Limb (tissue), 2 donors: ENCODE measurements around the gene ARX.
A peak's percentile ranks its signal among the peaks of the same experiment; 100 is the strongest.

ENCODE experiments used
- DNase-seq, 2 donors: peaks; one replicate each; pipeline ENCODE4 v3.0.0-alpha.2; 2016; ENCODE audit errors: extremely low spot score in 2 of 2

The ARX gene

DNA sequence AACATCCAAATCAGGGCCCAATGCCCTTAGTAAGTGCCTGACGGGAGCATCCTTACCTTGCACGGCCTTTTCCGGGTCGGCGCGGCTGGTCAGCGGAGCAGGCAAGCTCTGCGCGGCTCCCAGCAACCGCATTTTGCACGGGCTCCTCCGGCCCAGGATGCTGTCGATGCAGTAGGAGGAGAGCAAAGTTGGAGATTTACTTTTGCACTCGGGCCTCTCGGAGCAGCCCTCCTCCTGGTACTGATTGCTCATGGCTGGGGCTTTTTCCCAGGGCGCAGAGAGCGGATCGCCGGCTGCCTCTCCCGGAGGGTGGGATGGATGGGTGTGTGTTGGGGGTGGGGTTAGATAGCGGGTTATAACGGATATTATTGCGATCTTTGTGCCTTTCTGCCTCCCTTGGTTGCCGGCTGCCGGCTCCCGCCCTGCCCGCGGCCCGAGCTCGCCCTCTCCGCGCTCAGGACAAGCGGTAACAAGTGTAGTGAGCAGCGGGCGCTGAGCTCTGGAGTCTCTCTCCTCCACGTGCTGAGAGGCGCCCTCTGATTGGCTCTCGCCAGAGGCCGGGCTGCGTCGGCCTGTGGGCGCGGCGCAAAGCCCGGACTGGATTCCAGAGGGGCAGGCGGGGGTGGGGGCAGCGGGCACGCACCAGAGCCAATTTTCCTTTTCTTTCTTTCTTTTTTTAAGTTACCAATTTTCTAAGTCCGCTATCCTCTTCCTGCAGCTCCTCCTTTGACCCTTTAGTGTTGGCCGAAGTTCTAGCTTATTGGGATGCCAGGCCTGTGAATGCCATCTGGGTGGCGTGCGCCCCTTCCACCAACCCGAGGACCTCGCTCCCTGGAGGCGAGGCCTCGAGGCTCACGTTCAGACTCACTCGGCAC lies at the start of gene ARX:
Gene ARX (minus strand): TSS at position 480 of the 875 bp plus-strand sequence. CDS start 228 bp downstream, at position 252.
- peak; percentile 22 to 84 for DNase-seq

DNA sequence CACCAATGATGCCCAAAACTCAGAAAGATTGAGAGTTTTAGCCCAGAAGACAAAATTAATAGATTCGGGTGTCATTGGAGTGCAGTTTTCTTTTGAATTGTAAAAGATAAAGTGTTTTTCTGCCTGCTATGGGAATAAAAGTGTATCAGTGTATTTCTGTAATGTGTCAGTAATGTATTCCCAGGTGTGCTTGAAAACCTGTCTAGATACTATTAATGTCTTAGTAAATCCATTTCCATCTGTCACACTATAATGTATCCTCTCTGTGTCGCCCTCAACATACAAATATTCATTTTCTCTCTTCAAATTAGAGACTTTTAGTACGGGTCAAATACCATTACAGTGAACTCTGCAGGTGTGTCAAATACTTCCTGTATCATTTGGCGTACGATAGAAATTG lies 43.5 kb upstream of the ARX start:
- no peak for DNase-seq

DNA sequence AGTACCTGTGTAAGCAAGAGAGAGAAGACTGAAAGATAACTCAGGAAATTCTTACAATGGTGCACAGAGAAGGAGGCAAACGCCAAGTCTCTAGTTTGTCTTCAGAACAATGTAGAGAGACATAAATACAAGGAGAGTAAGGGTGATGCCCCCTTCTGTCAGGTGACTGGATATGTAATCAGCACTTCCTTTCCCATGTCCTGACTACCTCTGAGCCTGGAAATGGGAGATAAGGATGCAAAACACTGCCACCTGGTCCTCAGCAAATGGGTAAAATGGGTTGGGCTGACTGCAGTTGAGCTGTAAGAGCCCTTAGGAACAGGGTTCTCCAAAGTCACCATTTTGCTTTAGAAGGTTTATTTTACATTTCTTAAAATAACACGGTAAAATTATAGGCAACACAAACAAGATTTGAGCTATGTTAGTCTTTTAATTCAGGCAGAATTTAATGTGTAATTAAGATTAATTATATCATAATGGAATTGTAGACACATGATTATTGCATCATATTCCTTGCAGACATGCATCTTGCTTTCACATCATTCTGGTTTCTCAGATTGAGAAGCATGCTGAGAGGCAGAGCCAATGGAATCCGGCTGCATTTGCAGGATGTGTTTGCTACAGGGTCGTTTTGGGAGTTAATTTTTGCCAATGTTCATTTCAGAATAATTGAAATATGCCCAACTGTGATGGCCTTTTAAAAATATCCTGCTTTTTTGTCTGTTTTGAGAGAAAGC lies 37.2 kb upstream of the ARX start:
- DNase-seq: no peak

GRCh38 chrX:25049971-25050370 lies 34.2 kb upstream of the ARX start:
- DNase-seq: no peak

- no peak for DNase-seq
These were observed 33.6 kb upstream of the ARX start for GRCh38 chrX:25049357-25049756.

GRCh38 chrX:25048178-25048577 lies 32.4 kb upstream of the ARX start:
- no peak for DNase-seq

DNA sequence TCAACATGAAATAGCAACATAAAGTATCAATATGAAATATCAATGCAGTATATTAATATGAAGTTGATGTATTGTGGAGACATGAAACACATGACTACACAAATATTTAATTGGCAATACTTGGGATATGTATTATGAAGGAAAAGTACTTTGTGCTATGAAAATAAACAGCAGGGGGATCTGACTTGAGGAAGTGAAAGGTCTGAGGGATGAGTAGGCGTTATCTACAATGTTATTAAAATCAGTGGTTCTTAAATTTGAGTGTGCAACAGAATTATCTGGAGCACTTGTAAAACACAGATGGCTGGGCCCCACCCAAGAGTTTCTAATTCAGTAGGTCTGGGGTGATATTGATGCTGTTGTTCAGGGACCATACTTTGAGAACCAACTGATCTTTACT lies 27.4 kb upstream of the ARX start:
- DNase-seq: no peak

- DNase-seq: no peak
These were observed 23.3 kb upstream of the ARX start for GRCh38 chrX:25039036-25039435.

GRCh38 chrX:25034889-25035288 lies 19.1 kb upstream of the ARX start:
- no peak for DNase-seq

- DNase-seq: no peak
These were observed 13.6 kb upstream of the ARX start for GRCh38 chrX:25029288-25029825.

GRCh38 chrX:25028726-25029125 lies 13.0 kb upstream of the ARX start:
- no peak for DNase-seq

- no peak for DNase-seq
These were observed 10.8 kb upstream of the ARX start for GRCh38 chrX:25026576-25026975.

GRCh38 chrX:25025615-25026014 lies 9.8 kb upstream of the ARX start:
- DNase-seq: no peak

GRCh38 chrX:25023908-25024307 lies 8.1 kb upstream of the ARX start:
- DNase-seq: no peak

DNA sequence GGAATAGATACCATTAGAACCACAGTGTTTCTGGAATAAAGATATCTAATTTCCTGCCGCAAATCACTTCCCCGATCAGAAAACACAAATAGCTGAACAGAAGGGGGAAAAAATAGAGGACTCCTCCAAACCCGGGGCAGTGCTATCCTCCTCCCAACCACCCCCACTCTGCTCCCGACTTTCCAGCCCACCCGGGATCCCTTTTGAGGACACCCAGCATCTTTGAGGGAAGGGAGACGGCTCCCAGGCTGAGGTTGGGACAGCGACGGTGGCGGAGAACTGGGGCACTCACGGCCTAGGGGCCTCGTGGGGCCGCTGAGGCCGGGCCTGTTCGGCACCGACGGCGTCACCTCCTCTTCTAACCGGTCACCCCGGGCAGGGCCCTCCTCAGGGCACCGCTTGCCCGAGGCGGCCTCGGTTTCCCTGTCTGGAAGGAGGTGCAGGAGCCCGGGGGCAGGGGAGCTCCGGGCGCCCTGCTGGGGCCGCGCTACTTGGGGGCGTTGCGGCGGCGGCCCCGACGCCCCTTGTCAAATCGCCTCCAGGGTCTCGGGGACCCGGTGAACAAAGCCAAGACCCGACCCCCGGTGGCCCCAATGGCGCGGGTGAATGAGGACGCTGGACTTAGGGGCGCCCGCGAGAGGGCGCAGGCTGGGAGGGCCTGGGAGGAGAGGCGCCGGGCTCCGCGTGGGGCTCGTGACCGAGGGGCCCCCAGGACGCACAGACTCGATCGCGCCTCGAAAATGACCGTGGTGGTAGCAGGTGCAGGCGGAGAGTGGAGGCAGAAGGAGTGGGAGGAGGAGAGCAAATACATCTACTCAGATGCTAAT lies 6.9 kb upstream of the ARX start:
- DNase-seq: no peak

DNA sequence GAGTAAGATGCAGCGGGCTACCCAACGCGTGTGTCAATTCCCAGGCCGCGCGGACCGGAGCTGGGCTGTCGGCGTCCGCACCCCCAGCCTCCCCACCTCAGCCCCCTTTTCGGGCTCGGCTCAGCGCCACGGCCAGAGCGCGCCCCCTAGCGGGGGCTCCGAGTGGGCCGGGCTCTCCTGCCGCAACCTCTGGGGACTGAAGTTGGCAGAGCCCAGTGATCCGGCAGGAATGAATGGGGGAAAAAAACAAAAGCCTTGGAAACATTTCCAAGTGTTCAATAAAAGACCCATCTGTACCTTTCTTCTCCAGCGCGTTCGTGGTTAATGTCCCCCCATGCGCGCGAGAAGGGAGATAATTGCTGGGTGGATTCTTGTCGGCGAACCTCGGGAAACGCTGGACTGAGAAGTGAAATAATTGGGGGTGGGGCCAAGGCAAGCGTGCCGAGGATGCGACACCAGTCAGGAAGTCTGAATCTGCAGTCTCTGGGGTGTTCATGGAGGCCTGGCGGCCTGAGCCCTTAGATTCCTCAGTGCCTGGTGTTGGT lies 5.2 kb upstream of the ARX start:
- DNase-seq: peak in 1 of 2 donors; percentile 52

DNA sequence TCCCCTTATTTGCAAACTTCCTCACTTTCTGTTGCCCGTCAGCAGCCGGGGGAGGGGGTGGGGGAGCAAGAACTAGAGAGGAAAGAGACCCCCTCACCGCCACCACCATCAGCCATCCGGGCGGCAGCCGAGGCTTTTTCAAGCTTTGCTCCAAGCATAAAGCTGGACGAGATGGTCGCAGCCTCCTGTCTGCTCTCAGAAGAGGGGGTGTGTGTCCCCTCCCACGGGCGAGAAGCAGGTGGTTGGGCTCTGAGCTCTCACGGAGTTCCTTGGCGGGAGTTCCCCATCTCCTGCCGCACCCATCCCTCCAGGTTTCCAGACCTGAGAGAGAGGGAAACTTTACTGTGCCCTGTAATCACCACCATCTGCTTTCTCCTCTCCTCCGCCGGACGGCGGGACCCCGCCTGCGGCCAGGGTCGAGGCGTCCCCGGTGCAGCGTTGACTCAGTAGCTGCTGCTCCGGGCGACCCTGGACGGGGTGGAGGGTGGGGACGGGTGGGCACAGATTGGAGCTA lies 4.7 kb upstream of the ARX start:
- DNase-seq: no peak

GRCh38 chrX:25019707-25020390 lies 4.1 kb upstream of the ARX start:
- DNase-seq: no peak

DNA sequence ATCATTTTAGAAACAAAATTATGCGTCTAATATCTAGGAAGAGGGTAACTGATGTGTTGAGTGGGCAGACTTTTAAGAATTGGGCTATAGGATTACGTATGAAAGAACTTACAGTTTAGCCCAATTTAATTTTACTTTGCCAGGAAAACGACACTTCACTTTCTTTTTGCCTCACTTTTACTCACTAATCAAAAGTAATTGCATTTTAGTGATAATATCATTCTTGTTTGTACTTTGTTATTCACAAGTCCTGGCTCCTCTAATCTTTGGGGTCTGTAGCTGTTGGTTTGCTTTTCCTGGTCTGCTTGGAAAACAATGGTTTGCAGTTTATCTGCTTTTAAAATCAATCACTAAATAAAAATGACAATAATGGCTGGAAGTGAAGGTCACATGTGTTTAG lies 2.9 kb upstream of the ARX start:
- no peak for DNase-seq

DNA sequence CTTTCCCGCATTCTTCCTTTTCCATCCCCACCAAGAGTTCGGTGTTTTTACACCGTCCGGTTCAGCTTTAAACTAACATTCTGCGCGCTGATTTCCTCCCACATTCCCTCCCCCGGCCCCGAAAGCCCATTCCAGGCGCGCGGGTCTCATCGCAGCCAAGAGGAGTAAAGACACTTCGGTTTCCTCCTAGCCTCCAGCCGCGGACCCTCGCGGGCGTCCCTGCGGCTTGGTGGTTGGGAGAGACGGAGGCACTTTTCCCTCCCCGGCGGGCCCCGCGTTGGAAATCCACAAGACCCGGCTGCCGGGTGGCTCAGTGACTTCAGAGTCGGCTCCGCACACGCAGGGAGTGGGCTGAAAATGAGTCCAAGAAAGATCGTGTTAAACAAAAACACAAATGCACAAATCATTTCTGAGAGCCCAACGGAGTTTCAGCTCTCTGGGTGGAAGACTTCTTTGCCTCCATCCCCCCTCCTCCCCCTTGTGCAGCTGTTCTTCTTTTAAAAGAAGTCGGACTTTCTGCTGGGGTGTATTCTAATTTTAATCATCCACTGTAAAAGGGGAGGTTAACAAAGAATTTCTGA lies 2.0 kb upstream of the ARX start:
- DNase-seq: peak in 1 of 2 donors; percentile 57
